T-helper 2 cell treated with Interferon-gamma antibody and Interleukin-4, amounts not matched to agents 100 ng/mL and 5 ng/mL, for 36 hours (primary cell): ENCODE data around the gene NPBWR2. TPM values are rescaled to one million over a fixed set of nuclear protein-coding genes. Genes with fewer than 3 reads are reported as not detected.

ENCODE experiments used
- intact Hi-C: fragments of 100-400 bp; cut with micrococcal nuclease; formaldehyde crosslinking; loops from one replicate; pipeline ENCODE4 v1.15.1; 2023
- total RNA-seq: library from RNA; stranded (reverse); gene quantifications from 2 replicates; pipeline ENCODE4 v1.2.3, GENCODE V29; 2022

Gene NPBWR2
- total RNA-seq, 1 donor from 2014 or later: not detected

DNA sequence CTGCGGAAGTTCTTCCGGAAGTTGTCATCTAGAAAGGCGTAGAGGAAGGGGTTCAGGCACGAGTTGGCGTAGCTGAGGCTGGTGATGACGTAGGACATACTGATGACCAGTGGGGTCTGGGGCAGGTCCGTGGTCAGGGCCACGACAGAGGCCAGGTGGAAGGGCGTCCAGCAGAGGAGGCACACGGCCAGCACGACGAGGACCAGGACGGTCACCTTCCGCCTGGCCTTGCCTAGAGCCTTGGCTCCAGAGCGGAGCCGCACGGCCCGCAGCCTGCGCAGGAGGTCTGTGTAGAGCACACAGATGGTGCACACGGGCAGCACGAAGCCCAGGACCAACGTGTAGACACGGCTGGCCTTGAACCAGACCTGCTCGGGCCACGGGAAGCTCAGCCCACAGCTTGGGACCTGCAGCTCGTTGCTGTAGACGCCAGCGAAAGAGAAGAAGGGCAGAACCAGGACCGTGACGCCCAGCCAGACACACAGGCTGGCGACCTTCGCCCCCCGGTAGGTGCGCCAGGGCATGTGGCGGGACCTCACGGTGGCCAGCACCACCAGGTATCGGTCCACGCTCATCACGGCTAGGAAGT, 1.4 kb downstream of the NPBWR2 start:
- intact Hi-C loops: no loop called here

- intact Hi-C loops: no loop called here
Measured at GRCh38 chr20:64104667-64105451, 2.5 kb downstream of the NPBWR2 start.

GRCh38 chr20:64103871-64104666, 3.3 kb downstream of the NPBWR2 start:
- intact Hi-C loops: no loop called here

DNA sequence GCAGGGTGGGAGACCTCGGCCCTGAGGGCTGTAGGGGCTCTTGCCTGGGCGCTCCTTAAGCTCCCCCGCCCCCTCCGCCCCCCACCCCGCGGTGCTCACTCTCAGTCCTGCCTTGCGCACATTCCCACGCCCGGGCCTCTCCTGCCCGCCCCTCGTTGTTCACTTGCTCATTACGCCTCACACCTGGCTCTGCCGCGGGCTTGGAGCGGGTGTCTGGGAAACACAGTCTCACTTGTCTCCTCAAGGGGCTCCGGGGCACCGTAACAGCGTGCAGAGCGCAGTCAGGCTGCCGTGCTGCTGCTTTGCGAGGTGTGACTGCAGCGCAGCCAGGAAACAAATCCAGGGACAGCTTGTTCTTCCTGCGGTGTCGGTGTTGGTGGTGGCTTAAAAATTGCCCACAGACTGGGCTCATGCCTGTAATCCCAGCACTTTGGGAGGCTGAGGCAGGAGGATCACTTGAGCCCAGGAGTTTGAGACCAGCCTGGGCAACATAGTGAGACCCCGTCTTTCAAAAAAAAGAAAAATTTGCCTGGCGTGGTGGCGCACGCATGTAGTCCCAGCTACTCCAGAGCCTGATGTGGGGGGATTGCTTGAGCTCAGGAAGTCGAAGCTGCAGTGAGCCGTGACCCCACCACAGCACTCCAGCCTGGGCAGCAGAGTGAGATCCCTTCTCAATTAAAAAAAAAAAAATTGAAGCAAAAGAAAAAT, 4.6 kb downstream of the NPBWR2 start:
- intact Hi-C loops: no loop called here

DNA sequence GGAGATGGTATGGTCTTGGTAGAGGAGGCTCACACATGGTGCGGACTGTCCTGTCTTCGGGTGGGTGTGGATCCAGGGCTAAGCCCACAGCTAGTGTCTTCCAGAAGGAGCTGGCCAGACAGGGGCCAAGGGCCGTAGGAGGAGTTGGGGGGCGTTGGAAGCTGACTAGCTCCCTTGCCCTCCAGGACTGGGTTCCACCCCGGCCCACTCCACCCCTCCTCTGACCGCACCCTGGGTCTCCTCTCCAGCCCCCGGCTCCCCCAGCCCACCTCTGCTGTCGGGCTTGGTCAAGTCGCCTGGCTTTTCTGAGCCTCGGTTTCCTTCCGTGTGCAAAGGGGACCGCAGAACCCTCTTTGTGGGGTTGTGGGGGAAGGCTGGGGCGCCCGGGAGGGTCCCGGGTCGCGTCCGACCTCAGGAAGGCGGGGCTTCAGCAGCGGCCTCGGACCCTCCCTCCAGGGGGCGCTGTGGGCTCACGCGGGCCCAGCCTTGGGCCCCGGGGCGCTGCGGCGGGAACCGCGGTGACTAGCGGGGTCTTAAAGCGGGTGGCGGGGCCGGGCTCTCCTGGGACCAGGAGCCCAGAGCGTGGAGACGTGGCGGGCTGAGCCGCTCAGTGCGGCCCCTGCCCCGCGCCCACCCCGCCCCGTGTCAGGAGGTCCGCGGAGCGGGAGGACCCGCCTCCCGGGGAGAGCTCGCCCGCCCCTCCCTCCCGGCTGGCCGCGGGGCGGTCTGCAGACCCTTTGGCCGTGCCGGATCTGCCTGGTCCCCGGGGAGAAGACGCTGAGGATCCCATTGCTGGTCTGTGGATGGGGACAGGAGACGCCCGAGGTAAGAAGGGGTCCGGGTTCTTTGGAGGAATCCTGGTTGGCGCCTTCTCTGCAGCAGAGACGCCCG, 5.4 kb downstream of the NPBWR2 start:
- intact Hi-C loops: no loop called here

DNA sequence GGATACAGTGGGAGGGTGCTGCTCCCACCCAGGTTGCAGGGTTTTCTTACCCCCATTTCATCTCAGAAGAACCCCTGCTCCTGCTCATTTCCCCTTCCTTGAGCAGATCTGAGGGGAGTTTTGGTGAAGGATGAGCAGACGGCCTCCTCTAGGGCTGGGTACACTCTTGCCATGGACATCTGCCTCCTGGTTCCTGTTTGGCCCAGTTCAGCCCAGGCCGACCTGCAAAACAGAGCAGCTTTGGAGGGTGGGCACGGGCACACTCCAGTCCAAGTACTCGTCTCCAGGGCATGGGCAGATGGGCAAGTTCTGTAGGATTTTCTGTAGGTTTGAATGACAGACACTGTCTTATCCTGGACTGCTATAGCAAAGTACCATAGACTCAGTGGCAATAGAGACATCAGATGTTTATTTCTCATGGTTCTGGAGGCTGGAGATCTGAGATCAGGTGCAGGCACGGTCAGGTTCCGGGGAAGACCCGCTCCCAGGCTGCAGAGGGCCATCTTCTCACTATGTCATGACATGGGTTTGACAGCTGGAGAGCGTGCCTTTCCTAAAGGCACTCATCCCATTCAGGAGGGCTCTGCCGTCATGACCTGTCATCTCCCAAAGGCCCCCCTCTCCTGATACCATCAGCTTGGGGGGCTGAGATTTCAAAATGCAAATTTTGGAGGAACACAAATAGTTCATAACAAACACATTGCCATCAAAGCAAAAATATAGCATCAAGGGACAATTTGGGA, 6.2 kb downstream of the NPBWR2 start:
- intact Hi-C loops: no loop called here

- intact Hi-C loops: no loop called here
Measured at GRCh38 chr20:64100566-64100888, 6.8 kb downstream of the NPBWR2 start.

DNA sequence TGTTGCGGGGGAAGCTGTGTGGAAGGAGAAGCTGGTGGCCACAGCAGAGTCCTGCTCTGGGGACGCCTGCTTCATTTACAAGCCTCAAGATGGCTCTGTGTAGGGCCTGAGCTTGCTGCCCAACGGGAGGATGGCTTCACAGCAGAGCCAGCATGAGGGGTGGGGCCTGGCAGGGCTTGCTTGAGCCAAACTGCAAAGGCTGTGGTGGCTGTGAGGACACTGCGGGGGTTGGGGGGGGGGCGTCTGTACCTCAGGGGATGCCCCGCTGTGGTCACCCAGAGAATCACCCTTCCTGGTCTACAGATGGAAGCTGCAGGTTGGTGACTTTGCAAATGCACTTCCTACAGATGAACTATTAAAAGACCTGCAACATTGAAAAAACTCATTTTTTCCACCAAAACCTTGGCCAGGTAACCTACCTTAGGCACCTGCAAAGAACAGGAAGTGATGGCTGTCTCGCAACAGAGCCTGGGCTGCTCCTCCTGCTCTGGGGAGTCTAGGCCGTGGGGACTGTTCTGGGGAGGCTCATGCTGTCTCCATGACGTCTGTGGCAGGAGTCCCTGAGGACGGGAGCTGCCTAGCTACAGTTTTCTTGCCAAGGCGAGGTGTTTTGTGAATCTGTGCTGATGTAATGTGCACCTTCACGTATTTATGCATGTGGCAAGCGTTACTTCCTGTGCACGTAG, 7.3 kb downstream of the NPBWR2 start:
- intact Hi-C loops: no loop called here

DNA sequence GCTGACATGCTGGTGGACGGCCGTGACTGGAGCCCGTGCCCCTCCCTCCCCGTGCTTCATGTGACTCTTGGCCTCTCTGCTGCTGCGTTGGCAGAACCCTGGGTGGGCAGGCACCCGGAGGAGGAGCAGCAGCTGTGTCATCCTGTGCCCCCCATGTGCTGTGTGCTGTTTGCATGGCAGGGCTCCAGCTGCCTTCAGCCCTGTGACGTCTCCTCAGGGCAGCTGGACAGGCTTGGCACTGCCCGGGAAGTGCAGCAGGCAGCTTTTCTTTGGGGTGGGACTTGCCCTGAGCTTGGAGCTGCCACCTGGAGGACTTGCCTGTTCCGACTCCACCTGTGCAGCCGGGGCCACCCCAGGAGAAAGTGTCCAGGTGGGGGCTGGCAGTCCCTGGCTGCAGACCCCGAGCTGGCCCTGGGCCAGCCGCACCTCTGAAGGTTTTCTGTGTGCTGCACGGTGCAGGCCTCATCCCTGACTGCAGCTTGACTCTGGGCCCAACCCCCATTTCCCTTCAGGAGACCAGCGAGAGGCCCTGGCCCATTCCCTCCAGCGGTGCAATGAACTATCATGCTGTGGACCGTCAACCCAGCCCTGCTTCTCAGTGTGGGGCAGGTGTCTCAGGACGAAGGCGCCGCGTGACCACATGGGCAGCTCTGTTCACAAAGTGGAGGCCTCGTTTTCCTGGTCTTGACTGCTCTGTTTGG, 8.1 kb downstream of the NPBWR2 start:
- intact Hi-C loops: no loop called here

GRCh38 chr20:64098471-64099013, 8.8 kb downstream of the NPBWR2 start:
- intact Hi-C loops: no loop called here

GRCh38 chr20:64096535-64096934, 10.8 kb downstream of the NPBWR2 start:
- intact Hi-C loops: no loop called here

- intact Hi-C loops: no loop called here
Measured at GRCh38 chr20:64095927-64096326, 11.4 kb downstream of the NPBWR2 start.

DNA sequence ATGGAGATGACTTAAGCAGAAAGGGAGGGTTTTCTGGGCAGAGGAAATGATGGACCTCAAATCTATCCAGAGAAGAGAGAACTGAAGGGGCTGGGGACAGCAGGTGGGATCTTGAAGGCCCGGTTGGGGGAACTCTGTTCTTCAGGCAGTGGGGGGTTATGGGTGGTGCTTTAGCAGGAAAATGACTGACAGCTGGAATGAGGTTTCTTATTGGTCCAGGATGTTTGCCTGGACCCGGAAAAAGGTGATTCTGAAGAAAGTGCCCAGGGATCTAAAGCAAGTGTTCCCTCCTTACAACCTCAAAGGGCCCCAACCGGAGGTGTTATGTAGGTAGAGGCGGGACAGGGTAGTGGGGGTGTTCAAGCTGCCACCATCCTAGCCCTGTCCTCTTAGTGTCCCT, 11.9 kb downstream of the NPBWR2 start:
- intact Hi-C loops: no loop called here

DNA sequence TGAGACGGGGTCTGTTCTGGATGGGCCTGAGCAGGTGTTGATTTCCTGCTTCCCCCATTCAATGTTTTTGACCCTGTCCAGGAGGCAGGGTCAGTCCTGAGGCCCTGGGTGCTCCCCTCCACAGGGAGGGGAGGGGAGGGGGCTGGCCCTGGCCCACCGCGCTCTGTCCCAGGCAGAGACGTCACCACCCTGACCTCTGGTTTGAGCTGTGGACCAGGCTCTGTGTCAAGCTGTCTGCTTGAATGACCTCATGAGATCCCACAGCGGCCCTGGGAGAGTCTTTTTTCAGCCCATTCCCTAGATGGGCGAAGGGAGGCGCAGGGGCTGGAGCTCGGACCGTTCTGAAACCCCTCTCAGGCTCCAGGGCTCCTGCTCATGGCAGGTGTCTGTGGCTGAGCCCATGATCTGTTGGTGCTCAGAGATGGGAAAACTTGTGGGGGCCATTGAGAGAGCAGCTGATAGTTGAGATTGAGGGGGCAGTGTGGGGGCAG, 14.3 kb downstream of the NPBWR2 start:
- intact Hi-C loops: no loop called here

GRCh38 chr20:64092258-64093012, 14.9 kb downstream of the NPBWR2 start:
- intact Hi-C loops: no loop called here

DNA sequence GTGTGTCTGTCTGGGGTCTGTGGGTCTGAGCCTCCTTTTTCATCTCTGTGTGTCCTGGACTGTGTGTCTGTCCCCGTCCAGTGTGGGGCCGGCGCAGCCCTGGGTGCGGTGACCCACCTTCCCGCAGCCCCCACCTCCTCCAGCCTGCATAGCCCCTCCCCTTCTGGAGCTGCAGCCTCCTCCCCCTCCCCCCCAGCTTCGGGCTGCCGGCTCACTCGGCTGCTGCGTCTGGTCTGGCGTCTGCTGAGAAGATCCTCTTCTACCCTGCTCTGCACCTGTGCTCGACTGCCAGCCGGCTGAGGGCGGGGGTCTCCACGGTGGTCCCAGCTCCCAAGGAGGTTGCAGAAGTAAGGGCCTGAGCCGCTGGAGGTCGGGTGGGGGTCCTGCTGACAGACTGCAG, 15.6 kb downstream of the NPBWR2 start:
- intact Hi-C loops: no loop called here

- intact Hi-C loops: no loop called here
Measured at GRCh38 chr20:64091340-64091739, 16.0 kb downstream of the NPBWR2 start.

- intact Hi-C loops: no loop called here
Measured at GRCh38 chr20:64090165-64090564, 17.2 kb downstream of the NPBWR2 start.
